T1000 (cell line): Measurements from ENCODE around the gene HCRT.
"Not testable (repeated sequence)": the region's sequence is repeated elsewhere in the genome, so short reads cannot be mapped to it uniquely, and the experiment has no call there.

Source experiments
- DNase-seq: peaks from one replicate; lab custom pipeline; 2025; ENCODE audit warnings: mixed read lengths; lab: John Stamatoyannopoulos, UW

HCRT gene

DNA sequence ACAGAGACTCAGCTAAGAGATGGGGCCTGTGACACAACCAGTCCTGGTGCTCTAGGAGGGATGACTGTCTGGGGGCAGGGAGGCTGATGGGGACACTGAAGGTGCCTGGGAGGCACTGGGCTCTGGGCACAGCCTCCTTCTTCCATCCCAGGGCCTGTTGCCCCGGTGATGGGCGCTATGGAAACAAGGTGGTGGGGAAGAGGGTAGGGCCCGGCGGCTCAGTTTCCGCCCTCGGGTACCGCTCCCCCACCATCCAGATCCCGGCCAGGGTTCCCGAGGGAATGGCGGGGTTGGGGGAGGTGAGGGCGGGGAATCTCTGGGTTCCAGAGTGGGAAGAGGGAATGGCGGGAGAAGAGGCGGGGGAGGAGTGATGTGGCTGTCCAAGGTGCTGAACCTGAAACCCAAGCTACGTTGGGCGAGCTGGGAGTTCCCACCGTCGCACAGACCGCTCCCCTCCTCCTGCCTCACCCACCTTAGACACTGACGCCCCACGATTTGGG, 5.3 kb downstream of the HCRT start:
- no peak for DNase-seq

DNA sequence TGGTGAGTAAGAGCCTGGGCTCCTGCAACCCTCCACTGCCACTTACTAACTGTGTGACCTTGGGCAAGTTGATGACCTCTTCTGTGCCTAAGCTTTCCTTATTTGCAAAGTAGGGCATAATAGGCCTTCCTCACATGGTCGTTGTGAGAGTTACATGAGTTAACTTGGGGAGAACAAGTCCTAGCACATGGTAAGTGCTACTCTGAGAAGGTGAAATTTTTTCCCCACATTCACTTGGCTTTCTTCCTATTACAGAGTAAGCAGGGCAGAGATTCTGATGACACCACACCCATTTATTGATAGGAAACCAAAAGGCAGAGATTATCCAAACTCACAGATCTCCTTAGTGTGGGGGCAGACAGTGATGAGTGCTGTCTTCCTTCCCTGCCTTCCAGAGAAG, 5.9 kb downstream of the HCRT start:
- DNase-seq = no peak

DNA sequence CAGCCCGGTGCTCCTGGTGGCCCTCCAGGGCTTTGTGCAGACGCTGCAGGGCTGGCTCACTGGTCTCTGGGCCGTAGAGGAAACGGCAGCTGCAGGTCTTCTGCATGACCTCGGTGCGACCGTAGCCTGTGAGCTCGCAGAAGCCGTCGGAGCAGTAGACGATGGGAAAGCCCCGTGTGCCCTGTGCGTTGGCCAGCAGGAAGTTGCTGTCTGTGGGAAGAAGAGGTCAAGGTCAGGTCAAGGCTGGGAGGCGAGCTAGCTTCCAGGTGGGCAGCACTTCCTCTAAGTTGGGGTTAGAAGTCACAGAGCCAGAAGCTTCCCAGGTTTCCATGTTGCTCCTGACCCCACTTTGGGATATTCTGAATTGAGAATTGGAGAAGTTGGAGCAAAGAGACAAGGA, 6.4 kb downstream of the HCRT start:
- no peak for DNase-seq

GRCh38 chr17:42177684-42178083, 7.6 kb downstream of the HCRT start:
- DNase-seq = no peak

DNA sequence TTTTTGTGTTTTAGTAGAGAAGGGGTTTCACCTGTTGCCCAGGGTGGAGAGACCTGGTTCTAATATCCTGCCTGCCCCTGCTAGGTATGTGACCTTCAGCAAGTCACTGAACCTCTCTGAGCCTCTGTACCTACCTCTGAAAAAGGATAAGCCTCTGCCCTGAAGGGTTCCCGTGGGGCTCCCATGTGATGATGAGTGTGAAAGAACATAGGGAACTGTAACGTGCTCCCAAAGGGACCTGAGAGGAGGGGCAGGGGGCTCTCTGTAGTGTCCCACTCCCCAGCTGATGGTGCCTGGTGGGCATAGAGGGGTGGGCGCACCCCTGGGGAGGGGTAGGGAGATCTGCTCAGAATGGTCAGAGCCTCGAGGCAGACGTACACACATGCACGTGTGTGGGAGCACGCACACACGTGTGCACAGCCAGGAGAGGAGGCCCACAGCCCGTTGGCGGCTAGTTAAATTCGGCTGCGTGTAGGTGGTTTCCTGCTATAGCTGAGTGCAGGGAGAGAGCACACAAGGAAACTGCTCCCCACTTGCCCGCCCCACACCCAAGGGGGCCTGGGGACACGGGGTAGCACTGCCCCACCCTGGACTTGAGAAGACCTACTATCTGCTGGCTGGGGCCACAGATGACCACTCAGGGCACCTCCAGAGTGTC, 11.0 kb downstream of the HCRT start:
- no peak for DNase-seq

GRCh38 chr17:42171831-42172230, 13.4 kb downstream of the HCRT start:
- no peak for DNase-seq

DNA sequence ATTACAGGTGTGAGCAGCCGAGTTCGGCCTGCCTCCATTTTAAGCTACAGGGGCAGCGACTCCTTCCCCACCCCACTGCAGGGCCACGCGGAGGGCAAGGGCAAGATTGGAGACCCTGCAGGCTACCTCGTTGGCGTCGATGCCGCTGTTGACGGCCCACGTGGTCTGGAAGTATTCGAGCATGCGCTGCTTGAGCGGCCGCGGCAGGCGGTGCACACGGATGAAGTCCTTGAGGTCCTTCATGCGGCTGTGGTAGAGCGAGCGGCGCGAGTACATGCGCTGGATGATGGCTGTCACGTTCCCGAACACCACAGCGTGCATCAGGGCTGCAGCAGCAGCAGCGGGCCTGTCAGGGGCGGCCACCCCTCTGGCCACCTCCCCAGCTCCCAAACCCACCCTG, 15.9 kb downstream of the HCRT start:
- DNase-seq = no peak

- no peak for DNase-seq
These were observed 17.4 kb downstream of the HCRT start for GRCh38 chr17:42167807-42168206.

DNA sequence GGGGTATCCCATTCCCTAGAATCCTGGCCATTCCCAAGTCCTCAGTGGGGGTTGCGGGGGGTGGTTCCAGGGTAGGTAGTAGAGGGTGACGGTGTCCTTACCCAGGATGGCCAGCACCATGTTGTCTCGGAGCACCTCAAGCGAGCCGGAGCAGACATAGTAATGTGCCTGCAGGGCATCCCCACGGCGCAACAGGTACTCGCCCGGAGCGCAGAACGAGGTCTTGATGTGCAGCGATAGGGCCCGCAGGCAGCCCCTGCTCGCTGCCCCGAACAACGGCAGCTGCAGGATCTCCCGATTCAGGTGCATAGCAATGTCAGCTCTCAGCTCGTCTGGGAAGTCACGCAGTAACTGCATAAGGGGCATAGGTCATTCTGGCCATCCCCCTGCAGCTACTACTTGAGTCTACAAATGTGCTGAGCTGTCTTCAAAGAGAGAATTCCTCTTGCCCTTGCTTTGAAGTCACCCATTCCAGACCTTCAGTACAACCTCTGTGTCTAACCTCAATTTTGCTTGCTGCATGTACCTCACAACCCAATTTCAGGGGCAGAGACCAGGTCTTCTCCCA, 19.0 kb downstream of the HCRT start:
- DNase-seq = no peak

DNA sequence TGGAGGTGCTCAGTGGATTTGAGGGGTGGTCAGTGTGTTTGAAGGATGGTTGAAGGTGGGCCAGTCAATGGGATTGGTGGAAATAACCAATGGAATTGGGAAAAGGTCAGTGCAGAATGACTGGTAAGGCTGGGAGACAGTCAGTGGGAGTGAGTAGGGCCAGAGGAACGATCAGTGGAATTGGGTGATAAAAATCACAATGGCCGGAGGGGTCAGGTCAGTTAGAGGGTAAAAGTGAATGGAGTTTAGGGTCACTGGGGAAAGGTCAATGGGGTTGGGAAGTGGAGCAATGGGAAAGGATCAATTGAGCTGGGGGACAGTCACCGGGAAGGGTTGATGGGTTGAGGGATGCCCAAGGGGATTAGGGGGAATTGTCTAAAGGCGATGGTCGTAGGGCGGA, 19.5 kb downstream of the HCRT start:
- DNase-seq = no peak

GRCh38 chr17:42163696-42164407, 21.4 kb downstream of the HCRT start:
- no peak for DNase-seq

DNA sequence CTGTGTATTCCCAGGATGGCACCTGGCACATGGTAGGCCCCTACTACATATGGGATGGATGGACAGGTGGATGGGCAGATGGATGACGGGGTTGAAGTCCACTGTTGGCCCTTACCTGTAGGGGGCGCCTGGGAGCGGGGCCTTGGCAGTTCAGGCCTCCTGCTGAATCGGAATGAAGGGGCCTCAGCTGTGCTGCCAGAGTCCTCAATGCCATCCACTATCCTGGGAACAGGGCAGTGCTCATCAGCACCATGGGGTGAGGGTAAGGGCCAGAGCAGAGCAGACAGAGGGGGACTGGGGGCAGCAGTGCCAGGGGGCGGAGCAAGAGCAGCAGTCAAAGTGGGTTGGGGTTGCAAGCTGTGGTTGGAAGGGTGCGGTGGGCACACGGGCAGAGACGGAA, 22.1 kb downstream of the HCRT start:
- DNase-seq = no peak

- no peak for DNase-seq
These were observed 24.7 kb downstream of the HCRT start for GRCh38 chr17:42160531-42160910.

DNA sequence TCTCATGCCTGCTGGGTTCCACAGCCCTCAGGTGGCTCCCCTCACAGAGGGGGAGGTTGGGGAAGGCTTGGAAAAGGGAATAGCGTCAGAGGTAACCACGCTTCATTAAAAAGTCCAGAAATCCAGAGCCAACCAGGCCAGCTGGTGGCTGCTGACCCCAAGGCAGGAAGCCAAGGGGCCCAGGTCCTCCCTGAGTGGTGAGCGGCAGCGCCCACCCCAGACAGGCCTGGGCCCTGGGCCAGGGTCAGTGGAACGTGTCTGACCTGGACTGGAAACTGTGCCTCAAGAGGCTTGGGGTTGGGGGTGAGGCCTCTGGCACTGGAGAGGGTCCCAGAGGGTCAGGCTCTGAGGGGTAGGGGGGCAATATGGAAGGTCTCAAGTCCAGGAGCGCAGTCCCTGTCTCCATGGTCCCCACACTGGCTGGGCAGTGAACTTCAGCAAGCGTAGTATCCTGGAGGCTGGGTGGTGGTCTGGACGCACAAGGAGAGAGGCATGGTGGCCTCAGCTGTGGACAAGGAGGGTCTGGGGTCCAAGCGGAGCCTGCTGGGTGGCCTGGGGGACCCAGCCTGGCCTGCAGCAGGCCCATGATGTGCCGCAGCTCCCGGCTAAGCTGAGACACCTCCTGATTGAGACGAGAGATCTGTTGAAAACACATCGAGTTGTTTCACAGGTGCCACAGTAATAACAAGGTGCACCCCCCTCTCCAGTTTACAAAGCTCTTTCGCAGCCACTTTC, 25.3 kb downstream of the HCRT start:
- DNase-seq = no peak

DNA sequence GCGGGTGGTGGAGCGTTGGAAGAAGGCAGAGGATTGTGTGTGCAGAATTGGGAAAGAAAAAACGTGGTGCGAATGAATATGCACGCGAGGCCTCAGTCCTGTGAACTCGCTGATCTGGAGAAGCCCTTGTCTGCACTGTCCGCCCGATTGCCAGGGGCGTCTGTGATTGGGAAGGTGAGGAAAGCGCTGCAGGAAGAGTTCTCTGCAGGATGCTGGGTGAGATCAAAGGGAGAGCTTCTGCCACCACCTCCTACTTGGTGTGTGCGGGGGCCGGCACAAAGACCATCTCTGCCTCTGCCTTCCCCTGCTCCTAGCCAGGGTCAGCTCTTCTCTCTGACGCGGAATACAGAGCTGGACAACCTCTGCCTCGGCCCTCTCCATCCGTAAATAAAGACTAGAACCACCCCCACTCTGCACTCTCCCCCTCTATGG, 29.6 kb downstream of the HCRT start:
- no peak for DNase-seq

GRCh38 chr17:42153919-42154742, 31.1 kb downstream of the HCRT start:
- no peak for DNase-seq

DNA sequence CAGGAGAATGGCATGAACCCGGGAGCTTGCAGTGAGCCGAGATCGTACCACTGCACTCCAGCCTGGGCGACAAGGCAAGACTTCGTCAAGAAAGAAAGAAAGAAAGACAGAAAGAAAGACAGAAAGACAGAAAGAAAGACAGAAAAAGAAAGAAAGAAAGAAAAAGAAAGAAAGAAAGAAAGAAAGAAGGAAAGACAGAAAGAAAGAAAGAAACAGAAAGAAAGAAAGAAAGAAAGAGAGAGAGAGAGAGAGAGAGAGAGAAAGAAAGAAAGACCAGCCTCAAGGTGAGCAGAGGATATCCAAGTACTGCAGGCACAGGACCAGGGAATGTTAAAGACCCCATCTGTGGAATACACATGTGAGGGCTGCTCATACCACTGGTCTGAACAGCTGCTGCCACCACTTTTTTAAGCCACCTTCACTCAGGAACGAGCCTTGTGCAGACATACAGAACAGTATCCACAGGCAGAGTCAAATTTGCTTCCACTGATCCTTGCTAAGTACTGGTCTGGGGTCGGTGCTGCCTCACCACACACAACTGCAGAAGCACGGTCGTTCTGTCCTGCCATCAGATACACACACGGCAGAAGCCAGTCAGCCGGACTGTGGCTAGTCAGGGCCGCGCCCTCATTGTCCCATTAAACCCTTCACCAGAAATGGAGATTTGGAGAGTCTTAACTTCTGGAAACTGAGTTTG, 38.2 kb downstream of the HCRT start:
- DNase-seq = no peak

- DNase-seq = not testable (repeated sequence)
These were observed 42.1 kb downstream of the HCRT start for GRCh38 chr17:42143138-42143537.

- peak; percentile 58 for DNase-seq
These were observed 42.8 kb downstream of the HCRT start for GRCh38 chr17:42142371-42142896.

- DNase-seq = no peak
These were observed 43.9 kb downstream of the HCRT start for GRCh38 chr17:42141382-42141781.

- DNase-seq = not testable (repeated sequence)
These were observed 44.6 kb downstream of the HCRT start for GRCh38 chr17:42140690-42141089.
